Measurements from ENCODE around the gene TAPT1.

The TAPT1 gene

GRCh38 chr4:16129336-16129735, 96.9 kb downstream of the TAPT1 start:
- H3K4me3 ChIP-seq (ENCODE audit: control insufficient read depth, low read depth, low read length), result no peak overlapping the region
- TF ChIP-seq CTCF (conservative IDR thresholded peaks at IDR 0.05; ENCODE audit: control insufficient read depth, insufficient read depth, low read depth, low read length), result no peak
- DNase-seq (ENCODE audit: low read depth), result no peak

GRCh38 chr4:16126714-16127113, 99.6 kb downstream of the TAPT1 start:
- DNase-seq (ENCODE audit: low read depth), result no peak
- H3K4me3 ChIP-seq (ENCODE audit: control insufficient read depth, low read depth, low read length), result no peak overlapping the region
- TF ChIP-seq CTCF (conservative IDR thresholded peaks at IDR 0.05; ENCODE audit: control insufficient read depth, insufficient read depth, low read depth, low read length), result no peak

- H3K4me3 ChIP-seq (ENCODE audit: control insufficient read depth, low read depth, low read length), result no peak overlapping the region
- no peak for TF ChIP-seq CTCF (conservative IDR thresholded peaks at IDR 0.05; ENCODE audit: control insufficient read depth, insufficient read depth, low read depth, low read length)
- DNase-seq (ENCODE audit: low read depth), result no peak
Measured at GRCh38 chr4:16125571-16126445, 100.5 kb downstream of the TAPT1 start.

- no peak for TF ChIP-seq CTCF (conservative IDR thresholded peaks at IDR 0.05; ENCODE audit: control insufficient read depth, insufficient read depth, low read depth, low read length)
- no peak overlapping the region for H3K4me3 ChIP-seq (ENCODE audit: control insufficient read depth, low read depth, low read length)
- DNase-seq (ENCODE audit: low read depth), result no peak
Measured at GRCh38 chr4:16124232-16124631, 102.0 kb downstream of the TAPT1 start.

- no peak for TF ChIP-seq CTCF (conservative IDR thresholded peaks at IDR 0.05; ENCODE audit: control insufficient read depth, insufficient read depth, low read depth, low read length)
- DNase-seq (ENCODE audit: low read depth), result no peak
- H3K4me3 ChIP-seq (ENCODE audit: control insufficient read depth, low read depth, low read length), result no peak overlapping the region
Measured at GRCh38 chr4:16123356-16124084, 102.8 kb downstream of the TAPT1 start.

- H3K4me3 ChIP-seq (ENCODE audit: control insufficient read depth, low read depth, low read length), result no peak overlapping the region
- TF ChIP-seq CTCF (conservative IDR thresholded peaks at IDR 0.05; ENCODE audit: control insufficient read depth, insufficient read depth, low read depth, low read length), result no peak
- no peak for DNase-seq (ENCODE audit: low read depth)
Measured at GRCh38 chr4:16122784-16123183, 103.5 kb downstream of the TAPT1 start.
